Inflammatory macrophage treated with lipopolysaccharide for 4 hours (primary cell): Measurements from ENCODE around the gene SUB1.
"Not testable (repeated sequence)": the region's sequence is repeated elsewhere in the genome, so short reads cannot be mapped to it uniquely, and the experiment has no call there.

Experiments
- DNase-seq: peaks from one replicate; pipeline ENCODE4 v3.0.0-alpha.2; 2020

Gene SUB1

DNA sequence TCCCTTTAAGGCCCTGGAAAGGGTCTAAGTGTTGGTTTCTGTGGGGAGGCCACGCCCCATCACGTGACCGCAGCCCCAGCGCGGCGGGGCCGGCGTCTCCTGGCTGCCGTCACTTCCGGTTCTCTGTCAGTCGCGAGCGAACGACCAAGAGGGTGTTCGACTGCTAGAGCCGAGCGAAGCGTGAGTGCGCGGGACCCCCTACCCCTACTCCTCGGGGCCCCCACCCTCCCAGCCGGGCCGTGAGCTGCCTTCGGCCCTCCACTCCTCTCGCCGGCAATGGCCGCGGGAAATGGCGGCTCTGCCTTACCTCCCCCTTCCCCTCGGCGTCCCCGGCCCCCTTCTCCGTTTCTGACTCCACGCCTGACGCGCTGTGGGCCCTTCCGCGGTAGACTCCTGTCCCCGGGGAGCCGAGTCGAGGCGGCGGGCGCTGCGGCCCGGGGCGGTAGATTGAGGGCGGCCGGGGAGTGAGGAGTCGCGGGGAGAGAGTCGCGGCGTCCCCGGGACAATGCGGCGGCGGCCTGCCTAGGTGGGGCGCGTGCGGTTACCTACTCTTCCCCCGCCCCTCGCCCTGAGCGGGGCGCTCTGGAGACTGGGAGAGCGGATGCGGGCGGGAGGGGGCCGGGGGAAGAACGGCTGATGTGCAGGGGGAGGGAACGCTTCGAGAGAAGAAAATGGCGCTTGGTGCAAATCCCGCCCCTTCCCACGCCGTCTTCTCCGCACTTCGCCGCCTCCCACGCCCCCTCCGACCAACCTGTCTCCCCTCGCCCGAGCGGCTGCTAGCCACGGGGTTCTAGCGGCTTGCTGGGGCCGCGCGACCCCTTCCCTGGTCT is at the start of gene SUB1:
Gene SUB1, plus strand, starts transcription at position 112 of the 830 bp plus-strand sequence. CDS start 2,956 bp downstream, outside the sequence.
- DNase-seq: peak; percentile 93

DNA sequence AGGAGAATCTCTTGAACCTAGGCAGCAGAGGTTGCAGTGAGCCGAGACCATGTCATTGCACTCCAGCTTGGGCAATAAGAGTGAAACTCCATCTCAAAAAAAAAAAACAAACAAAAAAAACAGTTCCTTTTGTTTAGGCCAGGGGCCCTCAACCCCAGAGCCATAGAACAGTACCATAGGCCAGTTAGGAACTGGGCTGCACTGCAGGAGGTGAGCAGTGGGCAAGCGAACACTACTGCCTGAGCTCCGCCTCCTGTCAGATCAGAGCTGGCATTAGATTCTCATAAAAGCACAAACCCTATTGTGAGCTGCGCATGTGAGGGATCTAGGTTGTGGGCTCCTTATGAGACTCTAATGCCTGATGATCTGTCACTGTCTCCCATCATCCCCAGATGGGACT is 49.1 kb upstream of the SUB1 start:
- no peak for DNase-seq

DNA sequence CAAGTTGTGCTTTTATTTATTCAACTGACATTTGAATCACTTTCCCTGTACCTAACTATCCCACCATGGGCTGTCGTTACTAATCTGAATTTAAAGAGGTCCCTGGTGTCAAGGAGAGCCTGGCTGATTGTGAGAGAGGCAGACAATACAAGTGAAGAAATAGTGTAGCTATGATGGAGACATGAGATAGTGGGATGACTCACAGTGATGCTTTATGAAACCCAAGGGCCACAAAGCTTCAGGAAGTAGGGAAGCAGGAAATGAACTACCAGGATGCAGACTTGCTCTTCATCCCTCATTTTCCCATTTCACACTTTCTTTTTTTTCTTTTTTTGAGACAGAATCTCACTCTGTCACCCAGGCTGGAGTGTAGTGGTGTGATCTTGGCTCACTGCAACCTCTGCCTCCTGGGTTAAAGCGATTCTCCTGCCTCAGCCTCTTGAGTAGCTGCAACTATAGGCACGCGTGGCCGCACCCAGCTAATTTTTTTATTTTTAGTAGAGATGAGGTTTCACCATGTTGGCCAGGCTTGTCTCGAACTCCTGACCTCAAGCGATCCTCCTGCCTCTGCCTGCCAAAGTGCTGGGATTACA is 47.8 kb upstream of the SUB1 start:
- DNase-seq: peak; percentile 80

DNA sequence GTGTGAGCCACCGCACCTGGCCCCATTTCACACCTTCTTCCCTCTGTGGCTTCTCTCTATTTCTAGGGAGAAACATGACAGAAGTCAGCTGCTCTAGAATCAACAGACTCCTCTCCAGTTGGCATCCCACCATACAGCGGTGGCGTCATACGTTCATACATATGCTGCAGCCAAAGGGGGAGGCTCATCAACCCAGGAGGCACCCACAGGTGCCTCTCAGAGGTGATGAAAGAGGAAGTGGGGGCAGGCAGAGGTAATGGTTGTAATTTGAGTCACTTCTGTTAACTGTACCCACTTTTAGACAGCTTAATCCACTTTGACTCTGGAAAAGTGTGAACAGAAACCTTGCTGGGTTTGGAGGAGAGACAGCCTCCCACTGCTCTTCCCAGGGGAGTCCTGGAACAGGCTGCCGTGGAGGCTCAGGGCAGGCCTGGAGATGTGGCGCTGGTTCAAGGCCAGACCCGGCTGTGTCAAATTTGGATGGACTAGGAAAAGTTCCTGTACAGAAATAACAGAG is 47.3 kb upstream of the SUB1 start:
- DNase-seq: no peak

DNA sequence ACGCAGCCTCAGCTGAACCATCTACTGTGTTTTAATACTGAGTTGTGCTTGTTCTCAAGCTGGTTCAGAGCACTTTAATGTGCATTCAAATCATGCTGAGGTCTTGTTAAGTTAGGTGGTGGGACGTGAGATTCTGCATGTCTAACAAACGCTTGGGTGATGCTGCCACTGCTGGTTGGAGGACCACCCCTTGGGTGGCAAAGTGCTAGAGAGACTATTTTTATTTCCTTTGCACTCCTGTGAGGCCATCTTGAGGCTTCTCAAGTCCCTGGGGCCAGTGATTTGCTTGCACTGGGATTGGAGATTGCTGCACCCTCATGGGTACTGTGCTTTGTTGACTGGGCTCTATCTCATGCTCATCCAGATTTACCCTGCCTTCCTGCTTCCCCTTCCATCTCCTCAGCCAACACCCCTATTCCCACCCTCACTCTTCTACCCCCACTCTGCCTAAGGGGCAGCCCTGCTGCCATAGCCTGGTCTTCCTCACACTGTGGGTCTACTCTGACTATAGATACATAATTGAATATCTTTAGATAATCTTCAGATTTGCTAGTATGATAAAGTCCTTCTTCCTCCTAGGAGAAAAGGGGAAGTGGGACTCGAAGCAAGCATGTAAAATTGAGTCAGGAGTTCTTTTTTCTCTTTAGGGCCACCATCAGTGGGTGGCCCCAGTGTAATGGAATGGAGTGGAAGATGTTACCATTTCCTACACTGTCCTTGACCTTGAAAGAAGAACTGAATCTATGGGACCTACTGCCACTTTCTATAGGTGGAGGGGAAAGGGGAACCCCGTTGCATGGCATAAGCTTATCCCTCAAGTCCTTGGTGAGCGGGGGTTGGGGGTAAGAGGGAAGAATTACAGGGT is 45.1 kb upstream of the SUB1 start:
- peak; percentile 90 for DNase-seq

DNA sequence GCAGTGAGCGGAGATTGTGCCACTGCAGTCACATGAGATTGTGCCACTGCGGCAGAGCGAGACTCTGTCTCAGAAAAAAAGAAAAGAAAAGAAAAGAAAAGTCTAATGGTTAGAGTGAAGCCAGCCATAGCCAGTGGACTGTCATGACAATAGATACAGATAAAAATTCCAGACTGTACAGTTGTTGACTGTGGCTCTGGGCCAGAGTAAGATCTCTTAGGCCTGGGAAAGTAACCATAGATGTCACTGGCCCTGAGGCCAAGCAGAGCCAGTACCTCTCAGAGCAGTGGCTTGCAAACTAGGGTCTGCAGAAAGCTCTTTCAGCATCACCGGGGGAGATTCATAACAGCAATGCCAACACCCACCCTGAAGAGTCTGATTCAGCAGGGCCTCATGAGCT is 44.1 kb upstream of the SUB1 start:
- DNase-seq: no peak

DNA sequence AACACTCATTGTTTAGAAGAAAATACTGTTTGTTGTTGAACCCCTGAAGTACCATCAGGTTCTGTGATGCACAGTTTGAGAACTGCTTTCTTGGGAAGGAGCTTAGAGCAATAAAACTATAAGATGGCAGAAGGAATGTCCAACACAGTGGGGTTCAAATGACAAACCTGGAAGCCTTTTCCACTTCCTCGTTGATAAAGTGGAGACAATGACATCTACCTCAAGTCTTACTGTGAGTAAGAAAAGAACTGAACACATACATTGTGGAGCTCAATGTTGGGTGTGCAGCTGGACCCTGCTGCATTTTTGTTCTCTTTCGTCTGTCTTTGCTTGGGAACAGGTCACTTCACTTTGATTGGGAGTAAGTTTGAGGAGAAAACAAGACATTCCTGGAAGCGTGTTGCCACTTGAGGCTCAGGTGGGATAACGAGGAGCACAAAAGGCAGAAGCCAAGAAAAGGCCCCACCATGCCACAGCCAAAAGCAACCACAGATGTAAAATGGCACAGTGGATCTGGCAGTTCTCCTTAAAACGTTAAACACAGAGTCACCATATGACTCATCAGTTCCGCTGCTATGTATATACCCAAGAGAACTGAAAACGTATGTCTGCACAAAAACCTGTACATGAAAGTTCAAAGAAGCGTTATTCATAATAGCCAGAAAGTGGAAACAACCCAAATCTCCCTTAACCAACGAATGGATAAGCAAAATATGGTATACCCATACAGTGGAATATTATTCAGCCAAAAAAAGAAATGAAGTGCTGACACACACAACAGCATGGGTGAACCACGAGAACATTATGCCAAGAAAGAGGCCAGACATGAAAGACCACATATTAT is 42.9 kb upstream of the SUB1 start:
- peak; percentile 79 for DNase-seq

DNA sequence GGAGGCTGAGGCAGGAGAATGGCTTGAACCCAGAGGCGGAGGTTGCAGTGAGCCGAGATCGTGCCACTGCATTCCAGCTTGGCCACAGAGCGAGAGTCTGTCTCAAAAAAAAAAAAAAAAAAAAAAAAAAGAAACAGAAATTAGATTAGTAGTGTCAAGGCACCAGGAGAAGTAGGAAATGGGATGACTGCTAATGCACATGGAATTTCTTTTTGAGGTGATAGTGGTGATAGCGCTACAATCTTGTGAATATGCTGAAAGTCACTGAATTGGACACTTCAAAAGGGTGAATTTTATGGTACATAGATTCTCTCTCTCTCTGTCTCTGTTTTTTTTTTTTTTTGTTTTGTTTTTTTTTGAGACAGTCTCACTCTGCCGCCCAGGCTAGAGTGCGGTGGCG is 42.1 kb upstream of the SUB1 start:
- no peak for DNase-seq

DNA sequence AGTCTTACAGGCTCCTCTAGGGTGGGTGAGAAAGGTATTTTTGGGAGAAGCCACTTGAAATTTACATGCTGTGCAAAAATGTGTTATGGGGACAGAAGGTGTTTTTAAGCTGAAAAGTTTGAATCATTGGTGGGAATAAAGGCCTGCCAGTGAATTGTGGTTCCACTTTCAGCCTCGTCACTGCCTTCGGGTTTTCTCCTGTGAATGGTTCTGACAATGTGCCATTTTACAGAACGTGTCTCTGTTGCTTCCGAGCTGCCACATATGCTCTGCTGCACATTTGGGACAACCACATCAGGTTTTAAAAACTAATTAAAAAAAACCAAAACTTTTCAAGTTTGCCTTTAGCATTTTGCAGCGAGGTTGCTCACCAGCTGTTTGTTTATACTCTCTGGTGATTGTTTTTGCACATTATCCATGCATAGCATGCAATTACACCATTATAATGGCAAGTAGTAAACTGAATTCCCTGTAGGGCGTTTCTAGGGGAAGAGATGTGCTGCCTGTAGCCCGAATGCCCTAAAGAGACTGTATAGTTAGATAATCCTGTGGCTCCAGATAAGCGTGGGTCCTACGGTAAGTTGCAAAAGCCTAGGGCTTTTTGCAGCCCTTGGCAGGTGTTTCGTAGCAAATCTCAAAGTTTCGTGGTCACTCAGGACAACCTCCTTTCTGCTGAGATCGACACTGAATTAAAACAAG is 40.1 kb upstream of the SUB1 start:
- no peak for DNase-seq

DNA sequence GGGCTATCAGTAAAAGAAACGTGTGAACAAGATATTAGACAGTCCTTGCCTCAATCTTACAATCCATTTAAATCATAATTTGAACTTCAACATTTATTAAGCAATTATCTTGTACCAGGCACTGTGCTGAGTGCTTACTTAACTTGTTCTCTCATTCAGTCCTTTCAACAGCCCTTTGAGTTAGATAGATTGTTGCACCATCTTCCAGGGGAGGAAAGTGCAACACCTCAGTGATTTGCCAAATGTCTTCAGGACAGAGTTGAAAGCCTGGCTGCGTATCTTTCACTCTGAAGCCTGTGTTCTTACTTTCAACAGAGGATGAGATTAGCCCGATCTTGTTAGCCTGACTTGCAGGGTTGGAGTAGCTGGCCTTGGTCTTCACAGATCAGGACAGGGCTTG is 34.2 kb upstream of the SUB1 start:
- no peak for DNase-seq

DNA sequence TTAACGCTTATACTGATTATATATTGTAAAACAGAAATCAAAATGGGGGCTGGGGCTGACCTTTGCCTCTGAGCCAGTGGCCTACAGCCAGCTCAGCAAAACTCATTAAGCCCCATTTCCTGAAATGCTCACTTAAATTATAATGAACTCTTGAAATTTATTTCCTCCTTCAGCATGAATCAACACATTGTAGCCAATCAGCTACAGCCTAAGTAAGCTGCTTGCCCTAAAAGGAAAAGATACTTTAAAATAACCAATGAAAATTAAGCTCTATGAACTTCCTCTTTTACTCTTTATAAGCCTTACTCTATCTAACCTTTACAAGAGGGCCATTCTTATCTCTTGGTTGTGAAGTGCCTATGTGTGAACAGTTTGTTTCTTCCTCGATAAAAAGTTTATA is 33.5 kb upstream of the SUB1 start:
- no peak for DNase-seq

DNA sequence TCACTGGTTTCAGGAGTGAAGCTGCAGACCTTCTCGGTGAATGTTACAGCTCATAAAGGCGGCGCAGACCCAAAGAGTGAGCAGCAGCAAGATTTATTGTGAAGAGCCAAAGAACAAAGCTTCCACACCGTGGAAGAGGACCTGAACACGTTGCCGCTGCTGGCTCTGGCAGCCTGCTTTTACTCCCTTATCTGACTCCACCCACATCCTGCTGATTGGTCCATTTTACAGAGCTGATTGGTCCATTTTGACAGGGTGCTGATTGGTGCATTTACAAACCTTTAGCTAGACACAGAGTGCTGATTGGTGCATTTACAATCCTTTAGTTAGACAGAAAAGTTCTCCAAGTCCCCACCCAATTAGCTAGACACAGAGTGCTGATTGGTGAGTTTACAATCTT is 32.9 kb upstream of the SUB1 start:
- not testable (repeated sequence) for DNase-seq

DNA sequence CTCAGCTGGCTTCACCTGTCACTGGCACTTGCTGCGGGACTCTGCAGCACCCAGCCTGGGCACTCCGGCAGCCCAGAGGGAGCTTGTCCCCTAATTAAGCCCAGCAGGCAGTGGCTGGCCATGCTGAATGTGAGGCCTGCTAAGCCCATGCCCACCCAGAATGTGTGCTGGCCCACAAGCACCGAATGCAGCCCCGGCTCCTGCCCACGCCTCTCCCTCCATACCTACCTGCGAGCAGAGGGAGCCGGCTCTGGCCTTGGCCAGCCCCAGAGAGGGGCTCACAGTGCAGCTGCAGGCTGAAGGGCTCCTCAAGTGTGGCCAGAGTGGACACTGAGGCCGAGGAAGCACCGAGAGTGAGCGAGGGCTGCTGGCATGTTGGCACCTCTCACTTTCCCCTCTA is 32.4 kb upstream of the SUB1 start:
- DNase-seq: no peak

DNA sequence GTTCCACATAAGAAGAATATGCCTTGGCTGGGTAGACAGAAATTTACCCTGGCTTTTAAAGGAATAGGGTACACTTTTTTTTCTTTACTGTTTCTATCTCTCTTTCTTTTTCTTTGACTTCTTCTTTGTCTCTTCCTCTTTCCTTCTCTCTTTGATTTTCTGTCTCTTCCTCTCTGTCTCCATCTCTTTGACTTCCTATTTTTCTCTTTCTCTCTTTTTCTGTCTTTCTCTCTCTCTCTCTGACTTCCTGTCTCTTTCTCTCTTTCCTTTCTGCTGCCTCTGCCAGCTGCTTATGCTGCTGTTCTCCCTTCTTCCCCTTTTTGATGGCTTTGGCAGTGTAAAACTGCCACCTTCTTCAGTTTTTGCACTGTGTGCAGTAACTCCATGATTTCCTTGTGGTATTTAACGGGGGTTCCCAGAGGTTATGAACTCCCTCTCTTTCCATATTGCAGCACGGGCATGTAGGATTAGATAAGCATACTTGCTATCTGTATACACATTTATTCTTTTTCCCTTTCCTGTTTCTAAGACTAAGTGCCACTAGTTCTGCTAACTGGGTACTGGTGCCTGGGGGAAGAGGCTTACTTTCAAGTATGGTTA is 31.1 kb upstream of the SUB1 start:
- peak; percentile 61 for DNase-seq

DNA sequence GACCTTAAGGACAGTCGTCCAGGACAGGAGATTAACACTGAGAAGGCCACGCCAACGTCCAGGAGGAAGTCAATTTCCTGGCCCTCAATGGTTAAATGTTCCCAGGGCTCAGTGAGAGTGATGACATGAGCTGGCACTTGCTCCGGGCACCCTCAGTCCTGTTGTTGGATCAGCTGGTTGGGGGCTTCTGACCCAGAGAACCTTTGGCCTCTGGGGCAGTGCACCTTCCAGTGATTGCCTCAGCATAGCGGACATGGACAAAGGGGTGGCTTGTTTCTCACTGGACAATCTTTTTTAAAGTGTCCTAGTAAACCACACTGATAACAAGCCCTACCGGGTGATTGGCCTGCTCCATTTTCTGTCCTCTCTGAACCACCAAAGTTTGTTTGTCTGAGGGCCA is 28.8 kb upstream of the SUB1 start:
- not testable (repeated sequence) for DNase-seq

DNA sequence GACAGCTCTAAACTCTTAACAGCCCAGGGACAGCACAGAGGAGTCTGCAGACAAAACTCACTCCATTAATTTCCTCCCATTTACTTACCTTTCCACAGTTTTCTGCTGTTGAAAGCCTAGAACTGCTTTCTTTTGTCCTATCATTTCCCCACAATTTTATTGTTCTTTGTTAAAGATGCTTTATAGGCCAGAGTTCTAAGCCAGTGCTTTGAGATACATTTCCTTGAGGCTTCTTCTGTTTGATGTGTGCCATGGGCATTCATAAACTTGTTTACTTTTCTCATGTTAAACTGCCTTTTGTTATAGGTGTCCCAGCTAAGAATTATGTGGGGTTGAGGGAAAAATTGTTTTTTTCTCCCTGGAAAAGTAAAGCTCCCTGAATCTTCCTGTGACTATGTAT is 25.9 kb upstream of the SUB1 start:
- DNase-seq: no peak

DNA sequence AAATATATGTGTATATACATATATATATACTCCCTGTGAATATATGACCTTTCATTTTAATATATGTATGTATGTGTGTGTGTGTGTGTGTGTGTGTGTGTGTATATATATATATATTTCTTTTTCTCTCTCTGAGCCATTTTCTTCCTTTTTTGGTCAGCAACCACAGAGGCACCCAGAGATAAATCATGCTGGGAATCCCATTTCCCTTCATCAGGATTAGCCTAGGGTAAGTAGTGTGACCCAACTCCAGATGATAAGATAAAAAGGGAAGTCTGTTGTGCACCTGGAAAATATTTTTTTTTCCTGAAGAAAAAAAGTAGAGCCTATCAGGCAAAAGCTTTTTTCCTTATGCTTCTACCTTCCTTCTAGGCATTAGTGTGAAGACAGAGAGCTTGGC is 25.4 kb upstream of the SUB1 start:
- DNase-seq: no peak

DNA sequence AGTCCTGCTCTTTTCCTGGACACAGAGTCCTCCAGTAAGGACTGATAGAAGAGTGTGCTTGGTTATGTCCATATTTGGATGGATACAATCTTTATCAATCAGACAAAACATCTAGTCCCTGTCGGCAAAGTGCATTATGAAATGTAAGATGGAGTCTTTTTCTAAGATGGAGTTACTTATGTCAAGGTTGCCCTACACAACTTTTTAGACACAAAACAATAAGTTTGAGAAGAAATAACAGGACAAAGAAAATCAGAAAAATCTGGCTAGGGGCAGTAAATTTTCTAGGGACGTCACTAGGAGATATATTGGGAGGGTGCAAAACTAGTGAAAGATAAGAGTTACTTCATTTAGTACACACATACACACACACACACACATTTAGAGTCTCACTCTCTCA is 23.3 kb upstream of the SUB1 start:
- DNase-seq: no peak

DNA sequence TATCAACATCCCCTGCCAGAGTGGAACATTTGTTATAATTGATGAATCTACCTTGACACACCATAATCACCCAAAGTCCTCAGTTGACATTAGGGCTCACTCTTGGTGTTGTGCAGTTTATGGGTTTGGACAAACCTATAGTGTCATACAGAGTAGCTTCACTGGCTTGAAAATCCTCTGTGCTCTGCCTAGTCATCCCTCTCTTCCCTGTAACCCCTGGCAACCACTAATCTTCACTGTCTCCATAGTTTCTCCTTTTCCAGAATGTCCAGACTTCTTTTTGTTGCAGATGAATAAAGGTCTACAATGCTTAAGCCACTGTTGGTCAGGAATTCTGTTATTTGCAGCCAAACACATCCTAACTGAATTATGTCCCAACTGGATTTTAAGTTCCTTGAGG is 22.5 kb upstream of the SUB1 start:
- no peak for DNase-seq

DNA sequence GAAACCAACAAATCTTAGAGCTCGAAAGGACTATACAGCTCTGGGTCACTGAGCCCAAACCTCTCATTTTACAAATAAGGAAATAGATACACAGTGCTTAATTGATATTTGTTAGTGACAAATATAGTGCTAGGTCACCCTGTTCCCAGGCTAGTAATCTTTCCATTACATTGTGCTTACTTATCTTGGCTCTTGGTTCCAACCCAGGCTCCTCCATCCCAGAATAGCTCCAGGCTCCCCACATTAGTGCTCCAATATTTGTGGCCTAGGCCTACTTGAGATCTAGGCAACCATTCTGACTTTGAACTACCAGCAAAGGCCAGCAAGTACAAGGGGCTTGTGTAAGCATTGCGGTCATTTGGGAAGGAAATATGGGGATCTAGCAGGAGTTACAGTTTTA is 21.7 kb upstream of the SUB1 start:
- DNase-seq: no peak

DNA sequence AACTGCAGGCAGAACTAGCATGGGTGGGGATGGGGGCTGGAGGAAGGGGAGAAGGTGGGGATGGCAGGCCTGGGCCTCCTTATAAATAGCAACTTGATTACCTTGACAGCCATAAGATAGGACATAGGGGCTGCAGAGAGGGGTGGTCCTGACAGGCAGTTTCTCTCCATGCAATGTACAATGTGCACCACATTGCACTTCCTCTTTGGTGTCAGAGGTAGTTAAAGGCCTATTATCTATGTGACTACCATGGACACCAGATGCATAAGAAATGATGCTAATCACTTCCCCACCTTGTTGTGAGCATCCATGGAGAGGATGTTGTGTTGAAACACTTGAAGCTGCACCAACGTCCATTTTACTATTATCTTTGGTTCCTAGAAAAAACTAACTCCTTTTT is 20.2 kb upstream of the SUB1 start:
- DNase-seq: no peak
